IMR-90 (cell line): Measurements from ENCODE around the gene GPC5. TPM values are rescaled to one million over a fixed set of nuclear protein-coding genes. Genes with fewer than 3 reads are reported as not detected.

Experiments
- ATAC-seq: fragments of 200-7000 bp; cut with Tn5 transposase; 2 replicates; pipeline ENCODE4 v1.9.1; 2020; ENCODE audit warnings: low read depth, mild to moderate bottlenecking, moderate library complexity
- BruUV-seq: library from RNA; stranded (reverse); fragments of 400-500 nt; replicated peaks from 2 replicates; lab custom pipeline; 2021; lab: Mats Ljungman, UMichigan
- CTCF ChIA-PET: fragments of 300-600 bp; formaldehyde crosslinking; extraction: SDS; loops from one replicate; lab custom pipeline; 2021; ENCODE audit warnings: antibody characterized with exemption; lab: Yijun Ruan, JAX
- POLR2A ChIA-PET: fragments of 300-600 bp; sonication (Branson Sonifier 250); formaldehyde crosslinking; loops from one replicate; lab custom pipeline; 2022; ENCODE audit warnings: antibody characterized with exemption; ENCODE audit not compliant: unreplicated experiment; lab: Charles Lee
- DNase-seq: peaks from one replicate; pipeline ENCODE4 v3.0.0; 2013
- H2AFZ ChIP-seq: replicated peaks from 2 replicates; pipeline ENCODE3; 2013; ENCODE audit warnings: low read length, mild to moderate bottlenecking; ENCODE audit not compliant: poor library complexity
- H2AK5ac ChIP-seq: 2 replicates; pipeline ENCODE4 v1.6.1; 2013; ENCODE audit warnings: low read depth, low read length, inconsistent platforms
- H2AK9ac ChIP-seq: replicated peaks from 2 replicates; pipeline ENCODE3; 2013; ENCODE audit warnings: mild to moderate bottlenecking, low read depth, low read length, moderate library complexity; ENCODE audit not compliant: poor library complexity
- H2BK120ac ChIP-seq: 2 replicates; pipeline ENCODE4 v1.6.1; 2013; ENCODE audit warnings: low read depth, low read length, inconsistent platforms
- H2BK15ac ChIP-seq: 3 replicates; pipeline ENCODE4 v1.6.1; 2013; ENCODE audit warnings: low read depth, low read length, inconsistent platforms
- H2BK20ac ChIP-seq: 2 replicates; pipeline ENCODE4 v1.6.1; 2013; ENCODE audit warnings: low read depth, mild to moderate bottlenecking, inconsistent platforms, low read length, moderate library complexity
- H2BK5ac ChIP-seq: 2 replicates; pipeline ENCODE4 v1.6.1; 2013; ENCODE audit warnings: mild to moderate bottlenecking, low read depth, low read length, inconsistent platforms; ENCODE audit not compliant: poor library complexity, severe bottlenecking
- H3K14ac ChIP-seq: replicated peaks from 2 replicates; pipeline ENCODE4 v1.6.1; 2013; ENCODE audit warnings: low read depth, low read length, inconsistent platforms
- H3K18ac ChIP-seq: 2 replicates; pipeline ENCODE4 v1.6.1; 2013; ENCODE audit warnings: low read depth, low read length, control low read depth
- H3K23ac ChIP-seq: 2 replicates; pipeline ENCODE4 v1.6.1; 2013; ENCODE audit warnings: low read depth, low read length, inconsistent platforms
- H3K27ac ChIP-seq: 2 replicates; pipeline ENCODE4 v1.5.1; 2013; ENCODE audit warnings: mild to moderate bottlenecking, control low read depth, low read length; ENCODE audit not compliant: insufficient read depth
- H3K27me3 ChIP-seq: 2 replicates; pipeline ENCODE4 v1.6.1; 2013; ENCODE audit warnings: low read length; ENCODE audit not compliant: control insufficient read depth, insufficient read depth
- H3K36me3 ChIP-seq: 2 replicates; pipeline ENCODE4 v1.6.1; 2013; ENCODE audit warnings: low read length, mixed read lengths; ENCODE audit not compliant: control insufficient read depth, insufficient read depth
- H3K4ac ChIP-seq: 2 replicates; pipeline ENCODE4 v1.6.1; 2013; ENCODE audit warnings: low read depth, low read length, inconsistent platforms
- H3K4me1 ChIP-seq: 2 replicates; pipeline ENCODE4 v1.6.1; 2013; ENCODE audit warnings: low read length, mixed read lengths; ENCODE audit not compliant: control insufficient read depth, insufficient read depth
- H3K4me2 ChIP-seq: 2 replicates; pipeline ENCODE4 v1.6.1; 2013; ENCODE audit warnings: low read depth, mild to moderate bottlenecking, control low read depth, low read length, moderate library complexity
- H3K4me3 ChIP-seq: 2 replicates; pipeline ENCODE4 v1.5.1; 2013; ENCODE audit warnings: low read depth, mild to moderate bottlenecking, control low read depth, low read length, moderate library complexity; ENCODE audit not compliant: insufficient read depth
- H3K56ac ChIP-seq: 2 replicates; pipeline ENCODE4 v1.6.1; 2013; ENCODE audit warnings: low read length, inconsistent platforms; ENCODE audit not compliant: insufficient read depth; ENCODE audit errors: extremely low read depth
- H3K79me1 ChIP-seq, 2 experiments: 2 replicates each; pipeline ENCODE4 v1.6.1; 2013; ENCODE audit warnings: low read length in 2 of 2, inconsistent platforms in 1 of 2, low read depth in 1 of 2
- H3K9ac ChIP-seq: 2 replicates; pipeline ENCODE4 v1.6.1; 2013; ENCODE audit warnings: low read depth, low read length, control low read depth
- H3K9me1 ChIP-seq: 2 replicates; pipeline ENCODE4 v1.6.1; 2013; ENCODE audit warnings: low read length, inconsistent platforms; ENCODE audit not compliant: insufficient read depth
- H3K9me3 ChIP-seq: 2 replicates; pipeline ENCODE4 v1.6.1; 2013; ENCODE audit warnings: low read length; ENCODE audit not compliant: control insufficient read depth, insufficient read depth
- H4K20me1 ChIP-seq: 2 replicates; pipeline ENCODE4 v1.6.1; 2013; ENCODE audit warnings: low read length, inconsistent platforms; ENCODE audit not compliant: insufficient read depth
- H4K5ac ChIP-seq: 2 replicates; pipeline ENCODE4 v1.6.1; 2013; ENCODE audit warnings: mild to moderate bottlenecking, low read depth, low read length, control low read depth
- H4K8ac ChIP-seq, 2 experiments: 2 replicates each; pipeline ENCODE4 v1.6.1; 2013; ENCODE audit warnings: low read depth in 2 of 2, low read length in 2 of 2, control low read depth in 1 of 2, inconsistent platforms in 1 of 2
- H4K91ac ChIP-seq: 2 replicates; pipeline ENCODE4 v1.6.1; 2013; ENCODE audit warnings: low read depth, low read length, inconsistent platforms; ENCODE audit not compliant: insufficient read depth
- CEBPB ChIP-seq: IDR thresholded peaks from 2 replicates; pipeline ENCODE4 v1.6.1; 2012; ENCODE audit warnings: low read depth, low read length, improper control_type of control experiment
- FOS ChIP-seq: fragments of 150-350 bp; IDR thresholded peaks from 2 replicates; pipeline ENCODE4 v1.6.1; 2016; ENCODE audit warnings: low read depth, low read length
- POLR2A ChIP-seq: IDR thresholded peaks from 2 replicates; pipeline ENCODE4 v1.6.1; 2012; ENCODE audit warnings: mild to moderate bottlenecking, low read depth, low read length
- RCOR1 ChIP-seq: IDR thresholded peaks from 2 replicates; pipeline ENCODE4 v1.6.1; 2012; ENCODE audit warnings: mild to moderate bottlenecking, low read length, improper control_type of control experiment; ENCODE audit not compliant: insufficient replicate concordance
- SMC3 ChIP-seq: fragments of 150-350 bp; IDR thresholded peaks from 2 replicates; pipeline ENCODE4 v1.6.1; 2016; ENCODE audit warnings: low read depth, mild to moderate bottlenecking, antibody characterized with exemption, low read length, moderate library complexity
- WGBS, 2 experiments: methylation state at CpG; one replicate each; pipeline versions ENCODE4 v1.1.5 to v1.1.7; 2013; ENCODE audit warnings: missing lambda C conversion rate in 2 of 2; ENCODE audit not compliant: insufficient read length in 1 of 2; ENCODE audit errors: extremely low coverage in 2 of 2; 5-methylcytosine and 5-hydroxymethylcytosine counted together
- dilution Hi-C: fragments of 300-500 bp; cut with HindIII; formaldehyde crosslinking; loops from one replicate; pipeline ENCODE4 v1.14.3; 2018; ENCODE audit warnings: low sequenced_read_pairs; ENCODE audit not compliant: unreplicated experiment
- in situ Hi-C: fragments of 300-500 bp; cut with MboI; formaldehyde crosslinking; loops from 3 replicates; pipeline ENCODE4 v1.14.3; 2019; ENCODE audit warnings: low sequenced_read_pairs, inconsistent platforms, mixed read lengths
- intact Hi-C: fragments of 100-400 bp; cut with micrococcal nuclease; formaldehyde crosslinking; loops from 2 replicates; pipeline ENCODE4 v1.10.0; 2022
- polyA plus RNA-seq, 3 experiments: library from polyadenylated mRNA; depleted of rRNA; stranded (reverse); fragments of >200 nt; gene quantifications; 2 replicates each; pipeline ENCODE4 v1.2.3, GENCODE V29; 2012; ENCODE audit warnings: low replicate concordance in 1 of 3
- total RNA-seq: library from RNA; depleted of rRNA; stranded (reverse); fragments of >200 nt; gene quantifications from 2 replicates; pipeline ENCODE4 v1.2.3, GENCODE V29; 2012

Gene GPC5
- total and polyA plus RNA-seq, 2 of the 4 experiments (the other 2 are of a cell fraction) = 0.94 to 1.8 TPM

GRCh38 chr13:92179223-92179622, 780.8 kb downstream of the GPC5 start:
- Histone ChIP-seq H3K56ac (no peak overlapping the region), H3K9me3 (no peaks in the 10 kb centered on the region), H3K4me3 (no peak overlapping the region), H3K4ac (no peak overlapping the region), H3K27ac (no peak overlapping the region), H3K18ac (no peak overlapping the region), H4K8ac (no peak overlapping the region), H3K9ac (no peak overlapping the region), H2BK120ac (no peak overlapping the region), H4K20me1 (no peaks in the 10 kb centered on the region), H4K91ac (no peak overlapping the region), H3K79me1 (no peaks in the 10 kb centered on the region), H2AK5ac (no peak overlapping the region), H2BK20ac (no peak overlapping the region), H2AFZ (no peak overlapping the region), H2BK5ac (no peak overlapping the region), H3K23ac (no peak overlapping the region), H3K27me3 (no peaks in the 10 kb centered on the region), H3K14ac (no peak overlapping the region), H2BK15ac (no peak overlapping the region), H3K4me1 (no peaks in the 10 kb centered on the region), H3K9me1 (no peaks in the 10 kb centered on the region), H3K36me3 (no peaks in the 10 kb centered on the region), H2AK9ac (no peak overlapping the region), H4K5ac (no peak overlapping the region), H3K4me2 (no peak overlapping the region)
- intact Hi-C loops (no loop called here), dilution Hi-C loops (no loop called here), in situ Hi-C loops (loop anchor here (25.0 kb wide), 1 partner anchor 983 kb away; no protein-coding TSS in a partner anchor)
- ChIA-PET POLR2A (no interaction called here), CTCF (interaction anchor here (0.6 to 0.8 kb wide), 2 partner anchors 8 to 515 kb away, joined by 3 read pairs; no protein-coding TSS in a partner anchor)
- BruUV-seq = no TSS peak
- no peak for ATAC-seq
- no peak for TF ChIP-seq SMC3
- TF ChIP-seq CEBPB = no peak
- no peak for TF ChIP-seq FOS
- TF ChIP-seq RCOR1 = no peak
- TF ChIP-seq POLR2A = no peak
- no CpG with 5 or more reads among the region's 1 CpG for WGBS, 2 experiments
- DNase-seq = peak; percentile 1
